Cortex of kidney (tissue), 1 donor: ENCODE data around the gene UCKL1.
"Not testable (repeated sequence)": the region's sequence is repeated elsewhere in the genome, so short reads cannot be mapped to it uniquely, and the experiment has no call there.

Experiments used
- DNase-seq: peaks from one replicate; lab custom pipeline; 2025; lab: John Stamatoyannopoulos, UW

Gene UCKL1

GRCh38 chr20:63972312-63973159, 16.3 kb upstream of the UCKL1 start:
- no peak for DNase-seq

DNA sequence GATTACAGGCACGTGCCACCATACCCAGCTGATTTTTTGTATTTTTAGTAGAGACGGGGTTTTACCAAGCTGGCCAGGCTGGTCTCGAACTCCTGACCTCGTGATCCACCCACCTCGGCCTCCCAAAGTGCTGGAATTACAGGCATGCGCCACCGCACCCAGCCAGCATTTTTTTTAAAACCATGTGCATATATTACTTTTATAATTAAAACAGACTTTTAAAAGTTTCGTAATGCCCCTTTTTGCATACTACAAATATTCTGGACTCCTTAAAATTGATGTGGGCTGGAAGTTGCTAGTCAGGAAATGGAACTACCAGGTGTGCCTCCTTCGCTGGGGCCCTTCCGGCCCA, 15.7 kb upstream of the UCKL1 start:
- not testable (repeated sequence) for DNase-seq

- DNase-seq: no peak
Measured at GRCh38 chr20:63970714-63971431, 14.7 kb upstream of the UCKL1 start.

GRCh38 chr20:63969838-63970713, 13.9 kb upstream of the UCKL1 start, which contains the start of gene ZNF512B:
Gene ZNF512B (minus strand): TSS chr20:63969930. CDS start chr20:63967950, 1,980 bp downstream.
- DNase-seq: no peak

- no peak for DNase-seq
Measured at GRCh38 chr20:63968928-63969760, 12.9 kb upstream of the UCKL1 start.

DNA sequence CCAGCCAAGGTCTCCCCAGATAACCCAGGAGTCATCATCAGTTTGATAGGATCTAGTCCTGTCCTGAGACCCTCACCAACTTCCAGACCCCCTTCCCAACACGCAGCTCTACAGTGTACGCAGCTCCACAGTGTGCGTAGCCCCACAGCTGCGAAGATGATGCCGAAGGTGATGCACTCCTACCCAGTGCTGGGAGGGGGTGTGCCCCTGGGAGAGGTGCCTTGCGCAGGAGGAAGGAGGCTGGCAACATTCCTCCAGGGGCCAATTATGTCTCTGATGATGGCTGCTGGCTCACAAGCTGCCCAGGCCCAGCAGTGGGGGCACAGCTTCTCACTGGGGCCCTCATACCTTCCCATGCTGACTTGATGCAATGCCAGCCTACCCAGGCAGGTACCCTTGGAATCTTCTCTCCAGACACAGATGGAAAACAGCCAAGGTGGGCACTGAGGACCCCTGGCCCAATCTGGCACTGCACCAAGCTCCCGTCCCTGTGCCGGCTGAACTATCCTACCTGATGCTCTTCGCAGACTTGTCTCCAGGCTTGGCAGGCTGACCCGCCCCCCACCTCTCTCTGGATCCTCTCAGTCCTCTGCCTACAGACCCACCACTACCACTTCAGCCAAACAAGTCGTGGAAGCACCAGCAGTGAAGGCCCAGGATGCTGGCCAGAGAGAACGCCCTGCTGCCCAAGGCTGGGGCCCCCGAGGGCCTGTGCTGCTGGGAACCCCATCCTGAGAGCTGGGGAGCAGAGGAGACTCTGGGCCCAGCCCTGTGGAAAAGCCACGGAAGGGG, 12.1 kb upstream of the UCKL1 start:
- no peak for DNase-seq

- DNase-seq: no peak
Measured at GRCh38 chr20:63967330-63968135, 11.3 kb upstream of the UCKL1 start.

DNA sequence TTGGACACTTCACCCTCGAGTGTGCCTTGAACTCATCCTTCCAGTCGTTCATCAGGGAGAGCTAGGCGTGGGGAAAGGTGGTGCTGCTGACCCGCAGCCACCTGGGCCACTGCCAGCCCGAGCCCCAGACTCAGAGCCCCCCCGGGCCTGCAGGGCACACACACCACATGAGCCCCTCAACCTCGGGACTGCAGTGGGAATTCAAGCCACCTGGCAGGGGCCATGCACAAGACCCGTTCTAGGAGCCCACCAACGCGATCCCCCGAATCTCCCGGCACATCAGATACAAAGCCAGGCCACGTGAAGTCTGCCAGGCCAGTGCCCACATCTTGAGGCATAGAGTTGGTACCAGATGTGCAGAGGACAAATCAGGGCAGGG, 10.7 kb upstream of the UCKL1 start:
- DNase-seq: no peak

DNA sequence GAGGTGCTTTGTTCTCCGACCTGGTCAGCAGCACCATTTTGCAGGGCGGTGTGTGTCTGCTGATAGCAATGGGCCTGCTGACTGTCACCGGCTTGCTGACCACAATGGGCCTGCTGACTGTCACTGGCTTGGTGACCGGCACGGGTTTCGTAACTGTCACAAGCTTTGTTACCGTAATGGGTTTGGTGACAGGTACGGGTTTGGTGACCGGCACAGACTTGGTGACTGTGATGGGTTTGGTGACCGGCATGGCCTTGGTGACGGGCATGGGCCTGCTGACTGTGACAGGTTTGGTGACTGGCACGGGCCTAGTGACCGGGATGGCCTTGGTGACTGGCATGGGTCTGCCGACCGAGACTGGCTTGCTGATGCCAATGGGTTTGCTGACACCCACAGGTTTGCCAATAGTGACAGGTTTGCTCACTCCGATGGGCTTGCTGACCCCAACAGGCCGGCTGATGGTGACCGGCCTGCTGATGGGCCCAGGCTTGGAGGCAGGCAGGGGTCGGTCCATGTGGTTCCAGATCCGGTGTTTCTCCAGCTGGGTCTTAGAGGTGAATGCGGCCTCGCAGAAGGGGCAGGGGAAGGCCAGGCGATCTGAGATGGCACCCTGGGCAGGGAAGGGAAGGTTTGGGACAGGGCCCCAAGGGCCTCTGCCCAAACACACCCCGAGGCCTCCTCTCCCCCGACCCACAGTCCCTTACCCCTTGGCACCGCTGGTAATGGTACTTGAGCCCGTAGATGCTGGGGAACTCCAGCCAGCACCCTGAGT, 10.1 kb upstream of the UCKL1 start:
- DNase-seq: no peak

DNA sequence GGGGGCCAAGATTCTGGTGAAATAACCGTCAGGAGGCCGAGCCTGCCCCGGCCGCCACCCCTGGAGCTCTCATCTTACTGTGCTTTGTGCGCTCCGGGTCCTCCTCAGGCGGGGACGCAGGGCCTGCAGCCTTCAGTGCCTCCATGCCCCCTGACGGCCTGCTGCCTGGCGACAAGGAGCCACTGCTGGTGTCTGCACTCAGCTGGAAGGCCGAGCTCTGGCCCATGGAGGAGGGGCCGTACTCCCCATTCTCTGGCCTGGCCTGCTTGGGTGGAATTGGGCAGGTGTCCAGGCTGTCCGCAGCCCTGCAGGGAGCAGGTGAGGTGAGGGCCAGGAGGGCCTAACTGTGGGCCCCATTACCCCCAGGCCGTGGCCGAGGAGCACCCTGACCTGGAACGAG, 8.2 kb upstream of the UCKL1 start:
- no peak for DNase-seq

GRCh38 chr20:63963784-63964301, 7.6 kb upstream of the UCKL1 start:
- DNase-seq: no peak

DNA sequence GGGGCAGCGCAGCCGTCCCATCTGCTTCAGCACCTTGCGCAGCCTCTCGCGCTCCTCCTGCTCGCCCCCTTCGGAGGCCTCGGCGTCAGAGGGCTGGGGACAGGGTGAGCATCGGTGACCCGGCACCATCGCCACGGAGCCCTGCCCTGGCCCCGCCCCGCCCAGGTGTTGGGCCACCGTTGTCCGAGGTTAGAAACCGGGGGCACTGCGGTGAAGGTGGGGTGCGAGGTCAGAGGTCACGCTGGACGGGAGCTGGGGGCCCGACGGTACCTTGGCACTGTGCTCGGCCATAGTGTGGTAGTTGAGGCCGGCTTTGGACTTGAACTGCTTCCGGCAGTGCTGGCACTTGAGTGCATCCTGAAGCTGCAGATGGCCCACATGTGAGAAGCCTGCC, 7.1 kb upstream of the UCKL1 start:
- no peak for DNase-seq

- no peak for DNase-seq
Measured at GRCh38 chr20:63962426-63963347, 6.5 kb upstream of the UCKL1 start.

DNA sequence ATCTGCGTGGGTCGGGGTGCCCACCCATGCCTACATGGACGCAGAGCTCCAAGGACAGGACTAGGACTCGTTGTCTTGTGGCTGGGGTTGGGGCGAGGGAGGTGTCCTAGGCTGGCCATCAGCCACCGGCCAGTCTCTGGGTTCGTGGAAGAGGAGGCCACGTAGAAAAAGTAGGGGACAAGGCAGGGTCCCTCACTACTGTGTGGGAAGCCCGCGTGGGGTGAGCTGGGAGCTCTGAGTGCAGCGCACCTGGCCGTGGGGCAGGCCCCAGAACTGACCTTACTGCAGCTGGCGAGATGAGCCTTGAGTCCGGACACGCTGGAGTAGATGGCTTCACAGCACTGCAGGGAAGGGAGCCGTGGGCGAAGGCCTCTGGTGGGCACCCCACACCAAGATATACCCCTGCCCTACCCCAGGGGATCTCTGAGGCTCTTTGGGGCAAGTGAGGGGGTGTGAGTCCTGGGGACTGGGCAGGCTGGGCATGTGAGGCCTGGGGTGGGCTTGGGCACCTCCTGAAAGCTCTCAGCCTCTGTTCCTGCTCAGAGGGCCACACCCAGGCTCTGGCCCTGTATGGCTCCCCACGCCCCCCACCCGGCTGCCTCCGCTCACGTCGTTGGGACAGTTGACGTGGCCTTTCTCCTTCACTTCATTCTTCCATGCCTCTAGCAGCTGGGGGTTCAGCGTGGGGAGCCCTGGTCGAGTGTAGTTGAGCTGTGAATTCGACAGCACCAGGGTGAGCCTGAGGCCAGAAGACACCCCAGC, 5.6 kb upstream of the UCKL1 start:
- no peak for DNase-seq

GRCh38 chr20:63960654-63961621, 4.7 kb upstream of the UCKL1 start:
- not testable (repeated sequence) for DNase-seq

GRCh38 chr20:63959699-63960075, 3.5 kb upstream of the UCKL1 start:
- DNase-seq: no peak
